K562 (cell line): ENCODE measurements around the gene ILKAP. TPM values are rescaled to one million over a fixed set of nuclear protein-coding genes. Genes with fewer than 3 reads are reported as not detected.
A peak's percentile ranks its signal among the peaks of the same experiment; 100 is the strongest.

ENCODE experiments used
- CTBP1 ChIP-seq: fragments of 450-650 bp; IDR thresholded peaks from 2 replicates; pipeline ENCODE4 v1.6.1; 2016; ENCODE audit warnings: borderline replicate concordance
- DPF2 ChIP-seq: fragments of 450-650 bp; IDR thresholded peaks from 2 replicates; pipeline ENCODE4 v1.6.1; 2016
- FOS ChIP-seq: IDR thresholded peaks from 3 replicates; pipeline ENCODE4 v1.6.1; 2011; ENCODE audit not compliant: insufficient read length; ENCODE audit errors: extremely low read depth
- NFXL1 ChIP-seq: fragments of 450-650 bp; formaldehyde crosslinking; IDR thresholded peaks from 2 replicates; pipeline ENCODE4 v1.4.0; 2021; ENCODE audit warnings: mild to moderate bottlenecking
- NFYB ChIP-seq: IDR thresholded peaks from 2 replicates; pipeline ENCODE4 v1.6.1; 2011; ENCODE audit warnings: mild to moderate bottlenecking, moderate library complexity; ENCODE audit not compliant: insufficient read length; ENCODE audit errors: extremely low read depth
- PBX2 ChIP-seq, 2 experiments: IDR thresholded peaks in 1 of 2; conservative IDR thresholded peaks in 1 of 2; 2 replicates each; pipeline ENCODE4 v1.6.1; 2016; ENCODE audit warnings: low read depth in 2 of 2, mild to moderate bottlenecking in 1 of 2, missing compliant biosample characterization in 1 of 2, missing genetic modification characterization in 1 of 2, moderate library complexity in 1 of 2
- PCBP1 ChIP-seq: fragments of 200-400 bp; formaldehyde crosslinking; IDR thresholded peaks from 2 replicates; pipeline ENCODE4 v1.6.1; 2018; ENCODE audit warnings: mild to moderate bottlenecking, low read depth, low read length; ENCODE audit not compliant: poor library complexity, severe bottlenecking
- RAD21 ChIP-seq, 2 experiments: fragments of 250-450 bp in 1 of 2; fragments of 450-650 bp in 1 of 2; sonication (Bioruptor Pico) in 1 of 2; formaldehyde crosslinking in 1 of 2; IDR thresholded peaks in 1 of 2; conservative IDR thresholded peaks in 1 of 2; 2 replicates each; pipeline versions ENCODE4 v1.4.0 to v1.8.0; 2020 to 2022; ENCODE audit warnings: mild to moderate bottlenecking in 2 of 2, moderate library complexity in 1 of 2
- ZBTB11 ChIP-seq, 3 experiments: fragments of 200-800 bp in 1 of 3; fragments of 250-450 bp in 1 of 3; fragments of 450-650 bp in 1 of 3; sonication (Bioruptor Pico) in 1 of 3; sonication (Bioruptor generic) in 1 of 3; formaldehyde crosslinking in 1 of 3; IDR thresholded peaks; 2 replicates each; pipeline versions ENCODE4 v1.6.1 to v1.8.0; 2016 to 2022; ENCODE audit warnings: mild to moderate bottlenecking in 2 of 3, missing genetic modification characterization in 2 of 3, missing compliant biosample characterization in 1 of 3, moderate library complexity in 1 of 3
- polyA plus RNA-seq, 8 experiments: library from polyadenylated mRNA; depleted of rRNA in 4 of 8; stranded (reverse) in 5 of 8; unstranded in 3 of 8; fragments of >200 nt; fragmentation: Nextera tagmentation in 2 of 8; fragmentation: Illumina TruSeq in 1 of 8; extraction: Ambion mirVana in 2 of 8; extraction: Trizol in 1 of 8; gene quantifications; 2 replicates each; pipeline versions ENCODE4 v1.2.1 to v1.2.3, GENCODE V29; 2011 to 2014; ENCODE audit warnings: inconsistent platforms in 1 of 8, missing spikeins in 1 of 8
- total RNA-seq, 7 experiments: library from RNA; depleted of rRNA in 6 of 7; stranded (reverse); fragments of >200 nt in 6 of 7; fragmentation: Illumina TruSeq in 2 of 7; extraction: Trizol in 2 of 7; gene quantifications; 2 replicates each; pipeline versions ENCODE4 v1.2.1 to v1.2.3, GENCODE V29; 2011 to 2021; ENCODE audit warnings: low replicate concordance in 1 of 7

Gene ILKAP
- total and polyA plus RNA-seq, 9 of the 15 experiments (the other 6 are each of a cell fraction or from before 2014, with no cell fraction given) = 3.1 to 43.9 (median 20.7) TPM

DNA sequence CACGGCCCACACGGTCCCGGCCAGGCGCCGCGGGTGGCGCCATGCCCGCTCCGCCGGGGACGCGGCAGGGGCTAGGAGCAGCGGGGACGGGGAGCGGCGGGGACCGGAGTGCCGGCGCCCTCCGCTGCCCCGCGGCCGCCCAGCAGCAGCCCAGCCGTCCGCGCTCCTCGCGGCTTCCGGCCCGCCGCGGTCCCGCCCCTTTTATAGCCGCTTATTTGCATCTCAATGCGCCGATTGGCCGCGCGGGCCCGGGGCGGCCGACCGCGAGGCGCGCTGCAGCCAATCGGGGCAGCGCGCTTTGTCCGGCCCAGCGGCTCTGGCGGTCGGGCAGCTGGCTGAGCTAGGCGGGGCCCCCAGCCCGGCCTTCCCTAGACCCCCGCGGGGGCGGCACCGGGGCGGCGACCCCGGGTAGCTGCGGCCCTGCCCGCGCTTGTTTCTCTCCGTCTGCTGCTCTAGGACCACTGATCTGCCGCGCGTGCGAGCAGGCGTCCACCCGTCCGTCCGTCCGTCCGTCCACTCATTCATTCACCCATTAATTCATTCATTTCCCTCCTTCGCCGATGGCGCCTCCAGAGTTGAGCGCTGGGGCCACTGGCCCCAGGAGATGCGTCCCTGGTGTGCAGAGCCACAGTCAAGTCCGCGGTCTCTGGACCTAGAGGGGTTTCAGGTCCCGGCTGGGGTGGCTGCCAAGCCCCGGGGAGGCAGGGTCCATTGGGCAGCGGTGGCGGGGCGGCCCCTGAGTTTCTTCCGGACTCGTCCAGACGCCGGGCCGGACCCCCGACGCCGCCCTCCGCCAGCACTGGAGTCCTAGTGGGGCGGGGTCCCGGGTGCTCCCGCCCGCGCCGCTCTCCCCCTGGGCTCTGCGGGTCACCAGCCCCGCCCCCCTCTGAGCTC is 36.6 kb upstream of the ILKAP start, which contains the start of gene HES6 (continued):
- no peak for TF ChIP-seq PBX2 (CRISPR knock-in tag; IDR thresholded peaks at IDR 0.05; ENCODE audit: low read depth)
- no peak for TF ChIP-seq PBX2 (tag; conservative IDR thresholded peaks at IDR 0.05; ENCODE audit: low read depth)
- peak; percentile 47 for TF ChIP-seq FOS
- peak; percentile 56 for TF ChIP-seq PCBP1
- TF ChIP-seq RAD21 (CRISPR knock-in tag; conservative IDR thresholded peaks at IDR 0.05 in 1 of 2, IDR thresholded peaks at IDR 0.05 in 1 of 2) = 0 out of 4 replicates have a peak, but pooled peaks of 1 of the 2 experiments have one; percentile 4
- peak; percentile 74 for TF ChIP-seq NFYB
- peak; percentile 91 for TF ChIP-seq CTBP1
- TF ChIP-seq DPF2 = no peak
- TF ChIP-seq NFXL1 (CRISPR knock-in tag) = no peak
- TF ChIP-seq ZBTB11 (CRISPR knock-in tag; IDR thresholded peaks at IDR 0.05) = peak in 1 of 3 experiments; percentile 49; a peak in 1 of 6 replicates
